Mesodermal cell (in vitro differentiated cells): Measurements from ENCODE around the gene PRKAB1.

Source experiments
- H3K27ac ChIP-seq: 2 replicates; pipeline ENCODE4 v1.7.0; 2013; ENCODE audit warnings: mild to moderate bottlenecking, low read depth, low read length, moderate library complexity; ENCODE audit not compliant: severe bottlenecking
- H3K36me3 ChIP-seq: 2 replicates; pipeline ENCODE4 v1.7.1; 2013; ENCODE audit warnings: mild to moderate bottlenecking, low read length, moderate library complexity; ENCODE audit not compliant: control insufficient read depth, insufficient read depth
- H3K4me1 ChIP-seq: one replicate; pipeline ENCODE4 v1.7.1; 2013; ENCODE audit warnings: mild to moderate bottlenecking, low read length; ENCODE audit not compliant: insufficient read depth, control insufficient read depth, poor library complexity, severe bottlenecking
- H3K4me3 ChIP-seq: 2 replicates; pipeline ENCODE4 v1.7.0; 2013; ENCODE audit warnings: low read length, control low read depth, mild to moderate bottlenecking; ENCODE audit not compliant: insufficient read depth, poor library complexity, severe bottlenecking; ENCODE audit errors: extremely low read depth
- H3K9me3 ChIP-seq: 2 replicates; pipeline ENCODE4 v1.7.1; 2013; ENCODE audit warnings: mild to moderate bottlenecking, low read length, moderate library complexity; ENCODE audit not compliant: control insufficient read depth
- WGBS, 2 experiments: methylation state at CpG; one replicate each; pipeline ENCODE4 v1.1.5; 2013; ENCODE audit warnings: missing lambda C conversion rate in 2 of 2; ENCODE audit not compliant: insufficient coverage in 2 of 2; 5-methylcytosine and 5-hydroxymethylcytosine counted together

PRKAB1 gene

GRCh38 chr12:119684711-119685369 is 16.9 kb downstream of the PRKAB1 start:
- no peak overlapping the region for H3K27ac ChIP-seq
- H3K4me3 ChIP-seq: no peak overlapping the region
- peaks cover 81% of the 10 kb centered on the region for H3K36me3 ChIP-seq
- H3K9me3 ChIP-seq: no peaks in the 10 kb centered on the region
- no peaks in the 10 kb centered on the region for H3K4me1 ChIP-seq
- 100% methylated on average over 2 to 6 of the region's 10 CpGs for WGBS, 2 experiments

GRCh38 chr12:119685375-119685774 is 17.4 kb downstream of the PRKAB1 start:
- Histone ChIP-seq H3K27ac (no peak overlapping the region), H3K4me3 (no peak overlapping the region), H3K9me3 (no peaks in the 10 kb centered on the region), H3K4me1 (no peaks in the 10 kb centered on the region), H3K36me3 (peaks cover 81% of the 10 kb centered on the region)
- WGBS, 2 experiments: 96 to 97% methylated on average over 4 of the region's 4 CpGs

- Histone ChIP-seq H3K4me3 (no peak overlapping the region), H3K27ac (no peak overlapping the region), H3K36me3 (peaks cover 81% of the 10 kb centered on the region), H3K9me3 (no peaks in the 10 kb centered on the region), H3K4me1 (no peaks in the 10 kb centered on the region)
- WGBS, 2 experiments: 95 to 96% methylated on average over 11 to 12 of the region's 12 CpGs
Measured at GRCh38 chr12:119686355-119686754, 18.4 kb downstream of the PRKAB1 start.

- no peaks in the 10 kb centered on the region for H3K9me3 ChIP-seq
- H3K4me3 ChIP-seq: no peak overlapping the region
- H3K4me1 ChIP-seq: no peaks in the 10 kb centered on the region
- H3K27ac ChIP-seq: no peak overlapping the region
- peaks cover 81% of the 10 kb centered on the region for H3K36me3 ChIP-seq
- WGBS, 2 experiments: 91 to 97% methylated on average over 13 of the region's 13 CpGs
Measured at GRCh38 chr12:119686776-119687175, 18.8 kb downstream of the PRKAB1 start.

- Histone ChIP-seq H3K36me3 (peaks cover 79% of the 10 kb centered on the region), H3K27ac (no peak overlapping the region), H3K4me1 (no peaks in the 10 kb centered on the region), H3K9me3 (no peaks in the 10 kb centered on the region), H3K4me3 (no peak overlapping the region)
- 90 to 91% methylated on average over 8 to 12 of the region's 14 CpGs for WGBS, 2 experiments
Measured at GRCh38 chr12:119687406-119687805, 19.5 kb downstream of the PRKAB1 start.

- Histone ChIP-seq H3K4me1 (no peaks in the 10 kb centered on the region), H3K9me3 (no peaks in the 10 kb centered on the region), H3K36me3 (peaks cover 79% of the 10 kb centered on the region), H3K4me3 (no peak overlapping the region), H3K27ac (no peak overlapping the region)
- WGBS, 2 experiments: 88 to 93% methylated on average over 2 to 9 of the region's 9 CpGs
Measured at GRCh38 chr12:119687879-119688278, 19.9 kb downstream of the PRKAB1 start.

- H3K9me3 ChIP-seq: no peaks in the 10 kb centered on the region
- WGBS, 2 experiments: 94 to 98% methylated on average over 24 to 37 of the region's 38 CpGs
- peaks cover 72% of the 10 kb centered on the region for H3K36me3 ChIP-seq
- H3K4me3 ChIP-seq: no peak overlapping the region
- no peak overlapping the region for H3K27ac ChIP-seq
- H3K4me1 ChIP-seq: no peaks in the 10 kb centered on the region
Measured at GRCh38 chr12:119689935-119690500, 22.1 kb downstream of the PRKAB1 start.

GRCh38 chr12:119691202-119691810 is 23.4 kb downstream of the PRKAB1 start:
- no peak overlapping the region for H3K4me3 ChIP-seq
- H3K36me3 ChIP-seq: peaks cover 69% of the 10 kb centered on the region
- H3K9me3 ChIP-seq: no peaks in the 10 kb centered on the region
- WGBS, 2 experiments: 81 to 95% methylated on average over 3 to 6 of the region's 6 CpGs
- no peaks in the 10 kb centered on the region for H3K4me1 ChIP-seq
- H3K27ac ChIP-seq: no peak overlapping the region

- 100% methylated on average over 3 to 4 of the region's 5 CpGs for WGBS, 2 experiments
- Histone ChIP-seq H3K4me1 (no peaks in the 10 kb centered on the region), H3K27ac (no peak overlapping the region)
Measured at GRCh38 chr12:119692410-119692809, 24.5 kb downstream of the PRKAB1 start.

GRCh38 chr12:119692997-119693396 is 25.1 kb downstream of the PRKAB1 start:
- 92 to 95% methylated on average over 2 to 5 of the region's 6 CpGs for WGBS, 2 experiments
- Histone ChIP-seq H3K9me3 (no peaks in the 10 kb centered on the region), H3K27ac (no peak overlapping the region), H3K4me1 (no peaks in the 10 kb centered on the region), H3K36me3 (peaks cover 67% of the 10 kb centered on the region), H3K4me3 (no peak overlapping the region)

More at GRCh38 chr12:119692410-119692809, 24.5 kb downstream of the PRKAB1 start:
- Histone ChIP-seq H3K36me3 (peaks cover 65% of the 10 kb centered on the region), H3K4me3 (no peak overlapping the region), H3K9me3 (no peaks in the 10 kb centered on the region)

GRCh38 chr12:119693511-119693910 is 25.6 kb downstream of the PRKAB1 start:
- 100% methylated on average over 1 of the region's 1 CpG; no CpG with 5 or more reads in 1 of the 2 experiments for WGBS, 2 experiments
- H3K4me3 ChIP-seq: no peak overlapping the region
- no peak overlapping the region for H3K27ac ChIP-seq
- no peaks in the 10 kb centered on the region for H3K4me1 ChIP-seq
- H3K9me3 ChIP-seq: no peaks in the 10 kb centered on the region
- H3K36me3 ChIP-seq: peaks cover 64% of the 10 kb centered on the region
